ENCODE results near the gene RABL6.
A peak's percentile ranks its signal among the peaks of the same experiment; 100 is the strongest.
"Not testable (repeated sequence)": the region's sequence is repeated elsewhere in the genome, so short reads cannot be mapped to it uniquely, and the experiment has no call there.

The RABL6 gene

GRCh38 chr9:136796775-136797347 lies 10.9 kb upstream of the RABL6 start:
- not testable (repeated sequence) for DNase-seq

- no peak for DNase-seq
Observed at GRCh38 chr9:136798708-136799078, 9.1 kb upstream of the RABL6 start.

DNA sequence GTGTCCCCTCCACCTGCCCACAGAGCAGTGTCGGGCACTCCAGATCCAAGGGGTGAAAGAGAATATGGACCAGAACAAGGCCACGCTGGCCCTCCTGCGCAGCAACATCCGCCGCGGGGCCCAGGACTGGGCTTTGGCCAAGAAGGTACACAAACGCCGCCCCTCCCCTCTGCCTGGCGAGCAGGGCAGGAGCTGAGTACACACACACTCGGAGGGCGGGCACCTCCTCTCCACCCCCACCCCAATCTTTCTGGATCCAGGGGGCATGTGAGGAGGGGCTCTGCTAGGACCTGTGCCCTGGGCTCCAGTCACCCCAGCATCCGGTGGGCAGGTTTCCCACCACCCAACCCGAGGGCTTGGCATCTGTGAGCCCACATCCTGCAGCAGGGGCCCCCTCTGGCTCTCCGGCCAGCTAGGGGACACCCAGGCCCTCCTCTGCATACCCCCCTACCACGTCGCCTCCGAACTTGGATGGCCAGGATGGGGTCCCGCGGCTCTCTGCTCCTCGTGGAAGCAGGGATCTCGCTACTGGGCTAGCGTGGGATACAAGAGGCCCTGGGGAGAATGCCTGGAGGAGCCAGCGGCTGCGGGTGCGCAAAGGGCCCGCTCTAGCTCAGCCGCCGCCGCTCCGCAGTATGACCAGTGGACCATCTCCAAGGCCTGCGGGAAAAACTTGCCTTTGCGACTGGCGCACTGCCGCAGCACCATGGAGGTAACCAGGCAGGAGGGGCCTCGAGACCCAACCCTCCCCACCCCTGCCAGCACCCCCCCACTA lies 8.5 kb upstream of the RABL6 start:
- DNase-seq, result peak; percentile 23

DNA sequence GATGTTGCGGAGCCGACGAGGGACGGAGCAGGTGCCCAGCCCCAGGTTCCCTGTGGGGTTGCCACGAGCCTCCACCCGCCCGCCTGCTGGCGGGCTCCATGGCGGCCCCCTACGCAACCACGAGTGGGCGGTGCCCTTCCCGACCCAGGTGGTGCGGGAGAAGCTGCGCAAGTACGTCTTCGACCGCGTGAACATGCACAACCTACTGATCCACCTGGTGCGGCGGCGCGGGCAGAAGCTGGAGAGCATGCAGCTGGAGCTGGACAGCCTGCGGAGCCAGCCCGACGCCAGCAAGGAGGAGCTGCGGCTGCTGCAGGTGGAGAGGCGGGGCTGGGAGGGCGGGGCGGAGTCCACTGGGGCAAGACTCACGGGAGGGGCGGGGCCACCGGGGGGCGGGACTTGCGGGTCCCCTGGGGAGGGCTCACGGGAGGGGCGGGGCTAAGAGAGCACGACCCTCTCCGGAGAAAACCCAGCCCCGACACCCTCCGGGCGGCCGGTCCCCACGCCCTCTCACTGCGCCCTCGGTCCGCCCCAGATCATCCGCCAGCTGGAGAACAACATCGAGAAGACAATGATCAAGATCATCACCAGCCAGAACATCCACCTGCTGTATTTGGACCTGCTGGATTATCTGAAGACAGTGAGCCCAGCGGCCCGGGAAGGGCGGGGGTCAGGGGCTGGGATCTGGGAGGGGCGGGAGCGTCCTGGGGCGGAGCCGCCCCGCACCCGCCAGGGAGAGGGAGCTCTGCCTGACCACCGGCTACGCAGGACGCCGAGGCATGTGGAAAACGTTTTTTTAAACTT lies 7.7 kb upstream of the RABL6 start:
- DNase-seq, result peak; percentile 95

DNA sequence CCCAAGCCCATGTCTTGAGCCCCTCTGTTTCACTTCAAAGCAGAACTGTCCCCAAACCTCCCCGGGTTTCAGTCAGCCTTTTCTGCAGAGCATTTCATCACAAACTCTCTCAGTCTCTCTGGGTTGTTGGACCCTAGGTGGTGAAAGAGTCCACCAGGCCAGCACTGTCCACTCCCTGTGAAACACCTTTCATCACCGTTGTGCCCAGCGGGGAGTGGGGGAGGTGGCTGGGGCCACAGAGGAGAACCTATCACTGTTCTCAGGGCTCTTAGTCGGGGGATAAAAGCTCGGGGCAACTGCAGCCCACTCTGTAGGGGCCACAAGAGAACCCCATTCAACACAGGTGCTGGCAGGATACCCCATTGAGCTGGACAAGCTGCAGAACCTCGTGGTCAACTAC lies 5.4 kb upstream of the RABL6 start:
- no peak for DNase-seq

- not testable (repeated sequence) for DNase-seq
Observed at GRCh38 chr9:136803009-136803550, 4.7 kb upstream of the RABL6 start.

DNA sequence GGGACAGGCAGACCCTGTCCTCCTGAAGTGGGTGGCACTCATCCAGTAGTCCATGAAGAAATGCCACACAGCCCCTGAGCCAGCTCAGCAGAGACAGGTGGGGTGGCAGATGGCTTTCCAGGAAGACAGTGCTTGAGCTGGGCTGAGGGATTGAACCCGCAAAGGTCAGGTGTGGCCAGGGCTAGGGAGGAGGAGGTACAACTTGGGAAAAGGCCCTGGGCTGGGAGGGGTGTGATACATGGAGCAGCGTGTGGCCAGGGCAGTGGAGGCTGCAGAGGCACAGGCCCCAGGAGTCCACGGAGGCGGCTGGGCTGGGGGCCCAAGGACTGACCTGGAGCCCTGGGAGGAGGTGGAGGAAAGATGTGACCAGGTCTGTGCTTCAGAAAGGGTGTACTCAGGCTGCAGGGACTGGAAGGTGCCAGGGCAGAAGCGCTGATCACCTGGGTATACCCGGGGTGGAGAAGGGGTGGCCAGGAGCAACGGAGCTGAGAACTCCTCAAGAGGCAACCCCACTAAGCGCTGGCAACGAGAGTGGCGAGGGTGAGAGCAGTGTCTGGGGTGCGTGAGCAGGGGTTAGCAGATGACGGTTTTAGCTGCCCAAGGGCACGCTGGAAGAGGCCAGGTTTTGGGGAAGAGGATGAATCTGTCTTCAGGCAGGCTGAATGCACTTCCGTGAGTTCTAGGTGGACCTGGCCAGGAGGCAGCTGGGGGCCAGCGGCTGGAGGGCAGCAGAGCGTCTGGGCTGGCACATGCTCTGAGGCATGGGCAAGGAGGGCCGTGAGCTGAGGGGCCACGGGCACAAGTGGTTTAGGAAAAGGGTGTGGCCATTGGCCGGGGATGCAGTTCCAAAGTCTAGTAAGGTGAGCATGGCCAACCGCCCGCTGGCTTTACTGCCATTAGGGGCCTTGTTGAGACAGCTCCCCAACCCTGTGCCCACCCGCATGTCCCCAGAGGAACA lies 3.9 kb upstream of the RABL6 start:
- DNase-seq, result no peak

GRCh38 chr9:136804509-136805206 lies 3.1 kb upstream of the RABL6 start:
- DNase-seq, result no peak

GRCh38 chr9:136805207-136805740 lies 2.5 kb upstream of the RABL6 start:
- DNase-seq, result no peak

GRCh38 chr9:136806067-136806466 lies 1.7 kb upstream of the RABL6 start:
- no peak for DNase-seq

DNA sequence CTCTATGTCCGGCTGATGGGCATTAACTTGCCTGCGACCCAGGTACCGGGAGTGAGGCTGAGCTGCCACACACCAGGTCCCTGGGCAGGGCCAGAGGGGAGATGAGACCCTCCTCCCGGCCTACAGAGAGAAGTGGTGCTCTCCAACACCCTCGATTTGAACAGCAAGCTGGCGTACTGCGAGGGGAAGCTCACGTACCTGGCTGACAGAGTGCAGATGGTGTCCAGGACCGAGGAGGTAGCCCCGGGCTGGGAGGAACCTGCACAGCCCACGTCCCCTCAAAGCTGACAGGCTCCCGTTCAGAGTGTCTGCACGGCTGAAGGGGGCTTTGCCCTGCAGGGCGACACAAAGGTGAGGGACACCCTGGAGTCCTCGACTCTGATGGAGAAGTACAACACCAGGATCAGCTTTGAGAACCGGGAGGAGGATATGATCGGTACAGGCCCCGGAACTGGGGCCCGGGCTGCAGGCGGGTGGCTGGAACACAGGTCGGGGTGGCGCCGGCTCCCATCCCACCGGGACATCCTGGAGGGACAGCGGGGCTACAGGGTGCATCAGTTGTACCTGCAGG lies 1.0 kb upstream of the RABL6 start:
- DNase-seq, result no peak

DNA sequence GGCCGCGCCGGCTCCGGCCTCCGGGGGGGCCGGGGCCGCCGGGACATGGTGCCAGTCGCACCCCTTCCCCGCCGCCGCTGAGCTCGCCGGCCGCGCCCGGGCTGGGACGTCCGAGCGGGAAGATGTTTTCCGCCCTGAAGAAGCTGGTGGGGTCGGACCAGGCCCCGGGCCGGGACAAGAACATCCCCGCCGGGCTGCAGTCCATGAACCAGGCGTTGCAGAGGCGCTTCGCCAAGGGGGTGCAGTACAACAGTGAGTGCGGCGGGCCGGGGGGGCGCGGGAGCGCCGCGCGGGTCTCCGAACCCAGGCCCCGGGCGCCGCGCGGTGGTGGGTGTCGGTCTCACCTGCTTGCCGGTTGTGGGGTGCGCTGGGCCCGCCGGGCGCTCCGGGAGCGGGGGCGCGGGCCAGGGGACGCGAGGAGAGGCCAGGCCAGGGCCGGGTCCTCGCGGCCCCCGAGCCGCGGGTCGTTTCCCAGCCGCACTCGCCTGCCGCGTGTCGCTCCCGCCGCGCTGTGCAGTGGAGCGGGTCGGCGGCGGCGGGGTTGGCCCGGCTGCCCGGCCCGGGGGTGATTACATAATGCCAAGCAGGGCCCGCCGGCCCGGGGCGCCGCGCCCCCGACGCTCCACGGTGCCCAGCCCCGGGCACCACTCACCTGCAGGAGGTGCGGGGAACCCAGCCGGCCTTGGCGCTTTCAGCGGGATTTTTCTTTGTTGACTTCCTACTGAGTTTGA lies 492 bp downstream of the RABL6 start:
- DNase-seq, result peak; percentile 36

GRCh38 chr9:136808806-136809158 lies 1.0 kb downstream of the RABL6 start:
- peak; percentile 53 for DNase-seq

- no peak for DNase-seq
Observed at GRCh38 chr9:136814725-136815421, 7.1 kb downstream of the RABL6 start.

GRCh38 chr9:136815422-136815782 lies 7.7 kb downstream of the RABL6 start:
- no peak for DNase-seq

GRCh38 chr9:136820971-136821825 lies 13.4 kb downstream of the RABL6 start:
- peak; percentile 37 for DNase-seq

GRCh38 chr9:136821826-136822544 lies 14.2 kb downstream of the RABL6 start:
- DNase-seq, result no peak

All from hematopoietic multipotent progenitor cell treated with erythropoietin and hydrocortisone succinate and interleukin-3 and kit ligand, for 6 days (in vitro differentiated cells).